WTC11 (cell line): ENCODE data around the gene RSPH1.

Experiments
- CTCF ChIP-seq: fragments of 200-600 bp; IDR thresholded peaks from 2 replicates; pipeline ENCODE4 v1.8.0; 2022; ENCODE audit warnings: antibody characterized with exemption
- ETV6 ChIP-seq: sonication (generic); formaldehyde crosslinking; IDR thresholded peaks from 2 replicates; pipeline ENCODE4 v1.8.1; 2022; ENCODE audit warnings: mild to moderate bottlenecking, missing genetic modification reagents
- FOXP4 ChIP-seq: sonication (generic); formaldehyde crosslinking; IDR thresholded peaks from 2 replicates; pipeline ENCODE4 v1.8.0; 2022; ENCODE audit warnings: mild to moderate bottlenecking, missing genetic modification reagents
- GABPB1 ChIP-seq: sonication (generic); formaldehyde crosslinking; IDR thresholded peaks from 2 replicates; pipeline ENCODE4 v1.8.1; 2023; ENCODE audit warnings: mild to moderate bottlenecking, missing genetic modification reagents
- MAX ChIP-seq: sonication (generic); formaldehyde crosslinking; IDR thresholded peaks from 2 replicates; pipeline ENCODE4 v1.8.0; 2022; ENCODE audit warnings: mild to moderate bottlenecking, missing genetic modification reagents
- MLX ChIP-seq: sonication (generic); formaldehyde crosslinking; IDR thresholded peaks from 2 replicates; pipeline ENCODE4 v1.8.1; 2023; ENCODE audit warnings: mild to moderate bottlenecking, missing genetic modification reagents, moderate library complexity
- STAT6 ChIP-seq: sonication (generic); formaldehyde crosslinking; conservative IDR thresholded peaks from 2 replicates; pipeline ENCODE4 v1.8.1; 2023; ENCODE audit warnings: mild to moderate bottlenecking, low read depth, missing genetic modification reagents, moderate library complexity
- USF1 ChIP-seq: sonication (generic); formaldehyde crosslinking; IDR thresholded peaks from 2 replicates; pipeline ENCODE4 v1.8.0; 2022; ENCODE audit warnings: mild to moderate bottlenecking, missing genetic modification reagents
- ZBTB43 ChIP-seq: sonication (generic); formaldehyde crosslinking; IDR thresholded peaks from 2 replicates; pipeline ENCODE4 v1.8.1; 2023; ENCODE audit warnings: mild to moderate bottlenecking, missing genetic modification reagents
- ZNF263 ChIP-seq: sonication (generic); formaldehyde crosslinking; IDR thresholded peaks from 2 replicates; pipeline ENCODE4 v1.8.1; 2022; ENCODE audit warnings: low read depth, mild to moderate bottlenecking, moderate library complexity, missing genetic modification reagents
- TF ChIP-seq, protein P1 (sequence below): sonication (generic); formaldehyde crosslinking; IDR thresholded peaks from 2 replicates; pipeline ENCODE4 v1.8.1; 2022; ENCODE audit warnings: mild to moderate bottlenecking, moderate library complexity, missing genetic modification reagents

GRCh38 chr21:42522771-42523170, 26.7 kb upstream of the RSPH1 start:
- no peak for TF ChIP-seq FOXP4
- TF ChIP-seq MAX: no peak
- no peak for TF ChIP-seq CTCF
- TF ChIP-seq STAT6: no peak
- TF ChIP-seq, protein P1, sequence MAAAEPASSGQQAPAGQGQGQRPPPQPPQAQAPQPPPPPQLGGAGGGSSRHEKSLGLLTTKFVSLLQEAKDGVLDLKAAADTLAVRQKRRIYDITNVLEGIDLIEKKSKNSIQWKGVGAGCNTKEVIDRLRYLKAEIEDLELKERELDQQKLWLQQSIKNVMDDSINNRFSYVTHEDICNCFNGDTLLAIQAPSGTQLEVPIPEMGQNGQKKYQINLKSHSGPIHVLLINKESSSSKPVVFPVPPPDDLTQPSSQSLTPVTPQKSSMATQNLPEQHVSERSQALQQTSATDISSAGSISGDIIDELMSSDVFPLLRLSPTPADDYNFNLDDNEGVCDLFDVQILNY (CRISPR knock-in tag): no peak
- no peak for TF ChIP-seq ZNF263 (CRISPR knock-in tag)
- no peak for TF ChIP-seq ETV6 (CRISPR knock-in tag)
- no peak for TF ChIP-seq GABPB1 (CRISPR knock-in tag)
- no peak for TF ChIP-seq ZBTB43
- no peak for TF ChIP-seq MLX (CRISPR knock-in tag)
- TF ChIP-seq USF1 (CRISPR knock-in tag): no peak
